Fibroblast of lung (primary cell): Measurements from ENCODE around the gene WT1. TPM values are rescaled to one million over a fixed set of nuclear protein-coding genes. Genes with fewer than 3 reads are reported as not detected.

Source experiments
- DNase-seq, 2 donors: peaks; one replicate each; pipeline versions ENCODE4 v3.0.0 to v3.0.0-alpha.2; 2010; ENCODE audit warnings: low read depth in 2 of 2
- H2AFZ ChIP-seq: 2 replicates; pipeline ENCODE4 v1.5.1; 2012; ENCODE audit warnings: low read length, control low read depth, inconsistent platforms
- H3K27ac ChIP-seq: 2 replicates; pipeline ENCODE4 v1.5.1; 2011; ENCODE audit warnings: low read length, control low read depth; ENCODE audit not compliant: insufficient read depth
- H3K27me3 ChIP-seq: 2 replicates; pipeline ENCODE4 v1.5.1; 2011; ENCODE audit warnings: mild to moderate bottlenecking, low read length; ENCODE audit not compliant: control insufficient read depth, insufficient read depth
- H3K36me3 ChIP-seq: 2 replicates; pipeline ENCODE4 v1.5.1; 2011; ENCODE audit warnings: low read length; ENCODE audit not compliant: control insufficient read depth, insufficient read depth
- H3K4me1 ChIP-seq: 2 replicates; pipeline ENCODE4 v1.5.1; 2011; ENCODE audit warnings: low read length; ENCODE audit not compliant: control insufficient read depth, insufficient read depth; ENCODE audit errors: extremely low read depth
- H3K4me2 ChIP-seq: 2 replicates; pipeline ENCODE4 v1.5.1; 2011; ENCODE audit warnings: low read length, control low read depth; ENCODE audit not compliant: insufficient read depth; ENCODE audit errors: extremely low read depth
- H3K4me3 ChIP-seq, 4 experiments: fragments of 200-600 bp in 1 of 4; sonication (generic) in 1 of 4; replicated peaks in 1 of 4; 2 replicates each; pipeline ENCODE4 v1.5.1; 2011 to 2016; ENCODE audit warnings: low read length in 4 of 4, low read depth in 3 of 4, mild to moderate bottlenecking in 3 of 4, control low read depth in 2 of 4, inconsistent platforms in 1 of 4, mixed read lengths in 1 of 4; ENCODE audit not compliant: insufficient read depth in 1 of 4; ENCODE audit errors: control extremely low read depth in 1 of 4
- H3K79me2 ChIP-seq: 2 replicates; pipeline ENCODE4 v1.5.1; 2012; ENCODE audit warnings: mild to moderate bottlenecking, low read length, inconsistent platforms; ENCODE audit not compliant: control insufficient read depth, insufficient read depth
- H3K9ac ChIP-seq: 2 replicates; pipeline ENCODE4 v1.5.1; 2011; ENCODE audit warnings: mild to moderate bottlenecking, low read length, control low read depth; ENCODE audit not compliant: insufficient read depth
- H3K9me3 ChIP-seq: 2 replicates; pipeline ENCODE4 v1.5.1; 2012; ENCODE audit warnings: low read depth, low read length; ENCODE audit not compliant: control insufficient read depth, insufficient read depth
- H4K20me1 ChIP-seq: 2 replicates; pipeline ENCODE4 v1.5.1; 2011; ENCODE audit warnings: low read length; ENCODE audit not compliant: control insufficient read depth, insufficient read depth; ENCODE audit errors: extremely low read depth
- CTCF ChIP-seq, 2 donors: IDR thresholded peaks in 1 of 2; conservative IDR thresholded peaks in 1 of 2; 1 replicate in 1 of 2; 2 replicates in 1 of 2; pipeline ENCODE4 v1.5.1; 2011 to 2012; ENCODE audit warnings: low read length in 2 of 2, control low read depth in 1 of 2, inconsistent platforms in 1 of 2, low read depth in 1 of 2, mild to moderate bottlenecking in 1 of 2
- EZH2 ChIP-seq: IDR thresholded peaks from 2 replicates; pipeline ENCODE4 v1.5.1; 2012; ENCODE audit warnings: low read length, control low read depth, mild to moderate bottlenecking; ENCODE audit errors: missing control alignments
- polyA plus RNA-seq, 2 donors: library from polyadenylated mRNA; depleted of rRNA in 1 of 2; stranded (reverse) in 1 of 2; unstranded in 1 of 2; fragments of >200 nt; gene quantifications; 2 replicates each; pipeline ENCODE4 v1.2.1, GENCODE V29; 2011 to 2012; ENCODE audit warnings: missing spikeins in 1 of 2
- total RNA-seq: library from RNA; depleted of rRNA; stranded (reverse); fragments of >200 nt; gene quantifications from 2 replicates; pipeline ENCODE4 v1.2.1, GENCODE V29; 2014

The WT1 gene
- total and polyA plus RNA-seq, 2 donors (not counting 1 experiment from before 2014, with no cell fraction given) = not detected

DNA sequence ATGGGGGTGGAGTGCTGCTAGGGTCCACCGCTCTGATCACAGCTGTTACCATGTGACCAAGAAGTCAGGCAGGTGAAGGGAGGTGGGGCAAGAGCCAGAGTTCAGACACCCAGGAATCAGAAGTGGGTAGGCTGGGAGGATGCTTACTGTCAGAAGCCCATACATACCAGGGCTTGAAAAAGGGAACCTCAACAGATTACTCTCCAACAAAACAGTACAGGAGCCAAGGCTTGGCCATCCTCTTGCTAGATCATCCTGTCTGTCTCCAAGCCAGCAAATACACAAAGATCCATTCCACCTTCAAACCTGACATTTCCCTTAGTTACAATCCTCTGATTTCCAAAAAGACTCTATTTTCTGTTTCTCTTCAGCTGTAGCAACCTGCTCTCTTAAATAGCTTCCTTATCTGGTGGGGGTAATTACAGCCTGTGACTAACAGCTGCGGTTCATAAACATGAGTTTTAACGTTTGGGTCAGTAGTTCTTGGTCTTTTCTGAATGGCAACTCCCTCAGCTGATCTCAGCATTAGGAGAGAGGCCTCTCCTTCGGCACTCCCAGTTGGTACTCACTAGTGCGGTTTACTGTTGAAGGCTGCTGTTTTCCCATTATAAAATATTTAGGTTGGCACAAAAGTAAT lies 31.1 kb upstream of the WT1 start:
- peak in 1 of 2 donors; percentile 14 for DNase-seq
- no peak overlapping the region for H3K9ac ChIP-seq
- H3K4me2 ChIP-seq = no peak overlapping the region
- no peak overlapping the region for H3K4me3 ChIP-seq
- no peaks in the 10 kb centered on the region for H3K4me1 ChIP-seq
- H2AFZ ChIP-seq = no peak overlapping the region
- H3K9me3 ChIP-seq = no peaks in the 10 kb centered on the region
- no peaks in the 10 kb centered on the region for H4K20me1 ChIP-seq
- H3K27me3 ChIP-seq = no peaks in the 10 kb centered on the region
- H3K27ac ChIP-seq = no peak overlapping the region
- TF ChIP-seq CTCF (conservative IDR thresholded peaks at IDR 0.05 in 1 of 2, IDR thresholded peaks at IDR 0.05 in 1 of 2; ENCODE audit: low read depth in 1 of 2, low read length in 2 of 2) (no peak), EZH2 (no peak)
- H3K36me3 ChIP-seq = no peaks in the 10 kb centered on the region
- no peaks in the 10 kb centered on the region for H3K79me2 ChIP-seq

- Histone ChIP-seq H3K27me3 (no peaks in the 10 kb centered on the region), H4K20me1 (no peaks in the 10 kb centered on the region), H3K27ac (no peak overlapping the region), H3K4me1 (no peaks in the 10 kb centered on the region), H3K4me2 (no peak overlapping the region), H3K9me3 (no peaks in the 10 kb centered on the region), H3K79me2 (no peaks in the 10 kb centered on the region), H3K9ac (no peak overlapping the region), H3K36me3 (no peaks in the 10 kb centered on the region), H2AFZ (no peak overlapping the region), H3K4me3 (no peak overlapping the region)
- TF ChIP-seq EZH2 (no peak), CTCF (conservative IDR thresholded peaks at IDR 0.05 in 1 of 2, IDR thresholded peaks at IDR 0.05 in 1 of 2; ENCODE audit: low read depth in 1 of 2, low read length in 2 of 2) (no peak)
- no peak for DNase-seq
These were observed 28.7 kb upstream of the WT1 start for GRCh38 chr11:32464078-32464477.

DNA sequence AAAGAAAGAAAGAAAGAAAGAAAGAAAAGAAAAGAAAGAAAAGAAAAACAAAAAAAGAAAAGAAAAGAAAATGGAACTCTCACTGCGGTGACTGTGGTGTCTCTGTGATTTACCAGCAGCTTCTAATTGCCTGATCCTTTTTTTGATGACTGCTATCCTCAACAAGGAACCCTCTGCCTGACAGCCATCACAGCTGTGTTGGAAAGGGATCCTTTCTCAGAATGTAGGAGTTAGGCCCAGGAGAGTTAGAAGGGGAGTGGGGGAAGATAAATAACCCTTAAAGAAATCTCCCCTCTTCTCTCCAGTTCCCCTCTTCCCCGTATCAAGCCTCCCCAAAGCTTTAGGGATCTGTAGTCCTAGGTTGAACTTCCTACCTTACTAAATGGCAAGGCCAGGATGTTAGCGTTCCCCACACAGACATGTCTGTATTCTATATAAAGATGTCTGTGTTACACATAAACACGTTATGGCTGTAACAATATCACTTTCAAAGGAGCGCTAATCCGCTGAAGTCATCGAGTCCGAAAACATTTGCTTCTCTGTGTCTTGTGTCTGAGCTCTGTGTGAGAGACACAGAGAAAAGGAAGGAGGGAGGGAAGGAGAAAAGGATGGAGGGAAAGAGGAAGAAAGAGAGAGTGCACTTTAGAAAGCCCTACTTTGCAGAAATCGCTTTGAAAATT lies 26.8 kb upstream of the WT1 start:
- no peak overlapping the region for H3K9ac ChIP-seq
- H3K4me3 ChIP-seq = no peak overlapping the region
- H3K9me3 ChIP-seq = no peaks in the 10 kb centered on the region
- H3K36me3 ChIP-seq = no peaks in the 10 kb centered on the region
- H3K4me2 ChIP-seq = no peak overlapping the region
- no peaks in the 10 kb centered on the region for H3K79me2 ChIP-seq
- DNase-seq = no peak
- H3K27ac ChIP-seq = no peak overlapping the region
- H4K20me1 ChIP-seq = no peaks in the 10 kb centered on the region
- H3K27me3 ChIP-seq = no peaks in the 10 kb centered on the region
- no peaks in the 10 kb centered on the region for H3K4me1 ChIP-seq
- no peak overlapping the region for H2AFZ ChIP-seq
- no peak for TF ChIP-seq EZH2
- no peak for TF ChIP-seq CTCF (conservative IDR thresholded peaks at IDR 0.05 in 1 of 2, IDR thresholded peaks at IDR 0.05 in 1 of 2; ENCODE audit: low read depth in 1 of 2, low read length in 2 of 2)
